HTR-8/SVneo (cell line): ENCODE results near the gene TAGLN3.

Experiments
- DNase-seq: peaks from one replicate; pipeline ENCODE4 v3.0.0; 2011; ENCODE audit warnings: low spot score, mixed read lengths; ENCODE audit not compliant: insufficient read length
- FAIRE-seq: peaks from 2 replicates; lab custom pipeline; 2011; peaks lifted over from hg19 to GRCh38; lab: Jason Lieb, UNC

The TAGLN3 gene

GRCh38 chr3:111998636-111999483 is at the start of gene TAGLN3:
TSS of gene TAGLN3 (plus strand) at chr3:111998922. CDS start at chr3:111999423, 501 bp downstream.
- DNase-seq: peak; percentile 35
- FAIRE-seq: no peak

- DNase-seq: no peak
- no peak for FAIRE-seq
These were observed 49.0 kb upstream of the TAGLN3 start for GRCh38 chr3:111949712-111950111.

GRCh38 chr3:111951032-111951431 is 47.7 kb upstream of the TAGLN3 start:
- FAIRE-seq (no peak), DNase-seq (no peak)

GRCh38 chr3:111952086-111952485 is 46.6 kb upstream of the TAGLN3 start:
- DNase-seq (no peak), FAIRE-seq (no peak)

GRCh38 chr3:111952866-111953450 is 45.8 kb upstream of the TAGLN3 start:
- DNase-seq: no peak
- FAIRE-seq: no peak

- FAIRE-seq (no peak), DNase-seq (no peak)
These were observed 44.3 kb upstream of the TAGLN3 start for GRCh38 chr3:111954228-111954990.

- DNase-seq: no peak
- FAIRE-seq: no peak
These were observed 42.8 kb upstream of the TAGLN3 start for GRCh38 chr3:111955876-111956275.

GRCh38 chr3:111956449-111956848 is 42.3 kb upstream of the TAGLN3 start:
- DNase-seq (no peak), FAIRE-seq (no peak)

- no peak for FAIRE-seq
- no peak for DNase-seq
These were observed 41.6 kb upstream of the TAGLN3 start for GRCh38 chr3:111956995-111957734.

- FAIRE-seq: no peak
- no peak for DNase-seq
These were observed 37.1 kb upstream of the TAGLN3 start for GRCh38 chr3:111961461-111962164.

- DNase-seq (peak; percentile 22), FAIRE-seq (peak; percentile 23)
These were observed 35.3 kb upstream of the TAGLN3 start for GRCh38 chr3:111963424-111963823.

- no peak for FAIRE-seq
- no peak for DNase-seq
These were observed 33.2 kb upstream of the TAGLN3 start for GRCh38 chr3:111965484-111965883.

- no peak for DNase-seq
- FAIRE-seq: no peak
These were observed 31.7 kb upstream of the TAGLN3 start for GRCh38 chr3:111967068-111967467.

- DNase-seq (peak; percentile 38), FAIRE-seq (no peak)
These were observed 31.0 kb upstream of the TAGLN3 start for GRCh38 chr3:111967651-111968274.

- FAIRE-seq: no peak
- no peak for DNase-seq
These were observed 30.2 kb upstream of the TAGLN3 start for GRCh38 chr3:111968319-111969054.

- no peak for DNase-seq
These were observed 28.3 kb upstream of the TAGLN3 start for GRCh38 chr3:111970376-111970775.

GRCh38 chr3:111971533-111972130 is 27.1 kb upstream of the TAGLN3 start:
- FAIRE-seq (no peak), DNase-seq (no peak)

More at GRCh38 chr3:111970376-111970775, 28.3 kb upstream of the TAGLN3 start:
- FAIRE-seq: no peak

- FAIRE-seq: no peak
- DNase-seq: no peak
These were observed 25.8 kb upstream of the TAGLN3 start for GRCh38 chr3:111972891-111973290.
